Left renal cortex interstitium (tissue), 4 donors: ENCODE results near the gene SH3GL1. TPM values are rescaled to one million over a fixed set of nuclear protein-coding genes. Genes with fewer than 3 reads are reported as not detected.

ENCODE experiments used
- DNase-seq, 4 donors: peaks; one replicate each; pipeline ENCODE4 v3.0.0-alpha.2; 2013; ENCODE audit warnings: low read depth in 4 of 4, low spot score in 2 of 4, missing footprints in 1 of 4
- polyA plus RNA-seq, 4 donors: library from polyadenylated mRNA; unstranded; fragments of 120-200 nt; gene quantifications; one replicate each; pipeline ENCODE4 v1.2.1, GENCODE V29; 2013; ENCODE audit not compliant: insufficient read length in 4 of 4

The SH3GL1 gene
- polyA plus RNA-seq, 4 donors, result 51.5 to 82.9 (median 75.5) TPM

GRCh38 chr19:4432918-4433506 is 32.7 kb upstream of the SH3GL1 start:
- no peak for DNase-seq

GRCh38 chr19:4431808-4432674 is 31.7 kb upstream of the SH3GL1 start:
- DNase-seq, result no peak

GRCh38 chr19:4431296-4431695 is 30.9 kb upstream of the SH3GL1 start:
- DNase-seq, result no peak

GRCh38 chr19:4430760-4431159 is 30.4 kb upstream of the SH3GL1 start:
- DNase-seq, result no peak

GRCh38 chr19:4429771-4430171 is 29.4 kb upstream of the SH3GL1 start:
- DNase-seq, result peak in 2 of 4 donors; percentile 50 to 54

- no peak for DNase-seq
These were observed 28.9 kb upstream of the SH3GL1 start for GRCh38 chr19:4429256-4429655.

GRCh38 chr19:4428326-4428975 is 28.1 kb upstream of the SH3GL1 start:
- DNase-seq, result no peak

- no peak for DNase-seq
These were observed 25.2 kb upstream of the SH3GL1 start for GRCh38 chr19:4425537-4425936.

- no peak for DNase-seq
These were observed 23.2 kb upstream of the SH3GL1 start for GRCh38 chr19:4423416-4424126.

- no peak for DNase-seq
These were observed 15.9 kb upstream of the SH3GL1 start for GRCh38 chr19:4416268-4416667.

GRCh38 chr19:4415352-4415751 is 15.0 kb upstream of the SH3GL1 start:
- no peak for DNase-seq

- DNase-seq, result no peak
These were observed 14.5 kb upstream of the SH3GL1 start for GRCh38 chr19:4414800-4415321.

- no peak for DNase-seq
These were observed 13.9 kb upstream of the SH3GL1 start for GRCh38 chr19:4414144-4414799.

GRCh38 chr19:4413588-4413987 is 13.2 kb upstream of the SH3GL1 start:
- no peak for DNase-seq

- no peak for DNase-seq
These were observed 9.0 kb upstream of the SH3GL1 start for GRCh38 chr19:4409123-4409933.

- DNase-seq, result no peak
These were observed 6.3 kb upstream of the SH3GL1 start for GRCh38 chr19:4406626-4407025.

- no peak for DNase-seq
These were observed 5.6 kb upstream of the SH3GL1 start for GRCh38 chr19:4405977-4406376.

GRCh38 chr19:4403005-4403761 is 2.8 kb upstream of the SH3GL1 start:
- no peak for DNase-seq
